HUDEP-2 (cell line): ENCODE measurements around the gene IL17REL.

ENCODE experiments used
- DNase-seq, 76 experiments: peaks; one replicate each; lab custom pipeline; 2025; ENCODE audit not compliant: unreplicated experiment in 76 of 76; lab: John Stamatoyannopoulos, UW

IL17REL gene

DNA sequence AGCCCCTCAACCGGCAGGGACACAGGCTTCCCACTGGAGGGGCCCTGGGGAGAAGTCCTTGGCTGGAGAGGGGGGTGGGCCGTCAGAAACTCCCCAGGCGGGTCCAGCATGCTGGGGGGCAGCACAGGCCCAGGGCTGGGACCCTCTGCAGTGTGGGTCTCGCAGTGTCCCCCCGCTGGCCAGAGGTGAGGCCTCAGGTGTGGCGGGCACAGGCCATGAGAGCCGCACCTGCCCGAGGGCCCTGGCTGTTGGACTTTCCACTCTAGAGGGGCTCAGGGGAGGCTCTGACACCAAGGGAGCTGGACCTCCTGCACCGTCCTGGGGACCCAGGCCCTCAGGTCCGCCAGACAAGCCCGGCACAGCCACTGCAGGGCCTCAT, 62.7 kb downstream of the IL17REL start:
- DNase-seq, result no peak

DNA sequence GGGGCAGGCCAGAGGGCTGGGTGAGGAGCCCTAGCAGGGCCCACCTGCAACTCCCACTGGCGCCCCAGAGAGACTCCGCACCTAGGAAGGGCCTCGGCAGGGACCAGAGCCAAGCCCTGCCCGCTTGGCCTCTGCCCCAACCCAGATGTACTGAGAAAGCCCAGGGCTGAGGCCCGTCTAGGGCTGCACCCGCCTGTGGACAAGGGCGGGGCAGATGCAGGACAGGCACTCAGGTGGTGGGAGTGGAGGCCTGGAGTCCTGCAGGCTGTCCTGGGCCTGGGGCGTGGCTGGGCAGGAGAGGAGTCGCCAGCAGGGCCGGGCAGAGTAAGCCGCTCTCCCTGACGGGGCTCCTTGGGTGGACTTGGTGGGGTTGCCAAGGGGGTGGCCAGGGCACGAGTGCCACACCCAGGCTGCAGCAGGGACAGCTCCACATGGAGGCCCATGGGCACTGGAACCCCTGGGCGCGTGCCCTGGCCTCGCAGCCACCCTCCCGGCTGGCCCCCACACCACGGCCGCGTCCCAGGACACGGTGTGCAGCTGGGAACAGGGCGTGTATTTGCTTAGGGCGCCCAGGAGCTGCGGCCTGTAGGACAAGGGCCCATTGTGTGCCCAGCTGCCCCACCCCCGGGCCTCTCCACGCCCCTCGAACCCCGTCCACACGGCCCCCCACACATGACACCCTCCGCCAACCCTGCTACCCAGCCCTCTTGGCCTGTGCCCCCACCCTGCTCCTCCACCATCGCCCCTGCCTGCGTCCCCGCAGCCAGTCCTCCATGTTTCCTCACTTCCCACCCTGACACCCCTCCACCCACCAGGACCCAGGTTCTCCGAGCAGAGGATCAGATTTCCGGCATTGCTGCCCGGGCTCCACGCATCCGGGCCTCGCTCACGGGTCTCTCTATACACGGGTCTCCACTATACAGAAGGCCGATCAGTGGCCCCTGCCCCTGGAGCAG, 63.3 kb downstream of the IL17REL start:
- peak in 63 of 76 experiments; percentile 16 to 72 (median 46) for DNase-seq

DNA sequence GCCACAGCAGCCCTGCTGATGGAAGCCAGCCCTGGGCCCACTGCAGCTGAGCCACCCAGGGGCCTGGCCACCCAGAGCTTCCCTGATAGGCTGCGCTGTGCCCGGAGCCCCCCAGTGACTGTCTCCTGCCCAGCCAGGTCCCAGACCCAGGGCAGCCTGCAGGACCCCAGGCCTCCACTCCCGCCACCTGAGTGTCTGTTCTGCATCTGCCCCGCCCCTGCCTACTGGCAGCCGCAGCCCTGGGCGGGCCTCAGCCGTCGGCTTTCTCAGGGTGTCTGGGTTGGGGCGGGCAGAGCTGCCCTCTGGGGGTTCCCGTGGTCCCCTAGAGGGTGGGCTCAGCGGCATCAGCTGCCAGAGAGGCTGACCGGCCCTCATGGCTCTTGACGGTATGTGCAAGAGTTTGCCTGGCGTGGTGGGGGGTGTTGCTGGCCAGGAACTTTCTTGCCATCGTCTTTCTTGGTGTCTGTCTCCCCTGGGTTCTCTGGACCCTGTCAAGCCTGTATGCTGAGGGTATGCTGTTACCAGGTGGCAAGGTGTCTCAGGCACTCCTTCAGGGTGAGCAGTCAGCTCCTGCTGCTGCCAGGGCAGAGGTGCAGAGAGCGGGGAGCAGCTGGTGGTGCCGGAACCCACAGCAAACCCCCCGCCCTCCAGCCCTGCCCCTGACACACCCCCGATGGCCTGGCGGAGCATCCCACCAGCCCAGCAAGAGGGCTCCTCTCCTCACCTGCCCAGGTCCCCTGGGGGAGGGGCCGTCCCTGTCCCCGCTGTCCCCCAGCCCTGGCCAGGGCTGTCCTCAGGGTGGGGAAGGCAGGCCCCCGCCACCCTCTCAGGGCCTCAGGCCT, 64.2 kb downstream of the IL17REL start:
- peak in 19 of 76 experiments; percentile 4 to 47 (median 16) for DNase-seq

DNA sequence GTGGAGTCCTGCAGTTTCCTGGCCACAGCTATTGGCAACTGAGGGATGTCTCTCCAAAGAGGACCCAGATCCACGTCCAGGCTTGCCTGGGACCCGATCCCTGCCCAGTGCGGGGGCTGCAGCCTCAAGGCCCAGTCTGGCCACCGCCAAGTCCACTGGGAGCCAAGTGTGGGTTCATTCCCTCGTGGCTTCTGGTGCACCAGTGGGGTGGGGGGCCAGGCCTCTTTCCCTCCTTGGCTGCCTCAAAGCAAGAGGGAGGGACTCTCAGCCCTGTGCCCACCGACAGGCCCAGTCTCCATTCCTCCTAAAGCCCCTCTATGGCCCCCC, 65.3 kb downstream of the IL17REL start:
- no peak for DNase-seq

- DNase-seq, result no peak
Observed at GRCh38 chr22:49946612-49947295, 65.8 kb downstream of the IL17REL start.

- DNase-seq, result peak in 52 of 76 experiments; percentile 13 to 85 (median 54)
Observed at GRCh38 chr22:49945042-49945794, 67.3 kb downstream of the IL17REL start.
